Activated CD8-positive, alpha-beta memory T cell treated with anti-CD3 and anti-CD28 coated beads, Interleukin-2, amount 50 U/mL, for 4 hours (primary cell): ENCODE measurements around the gene TEKTIP1.

Source experiments
- DNase-seq: peaks from one replicate; pipeline ENCODE4 v3.0.0-alpha.2; 2020

The TEKTIP1 gene

DNA sequence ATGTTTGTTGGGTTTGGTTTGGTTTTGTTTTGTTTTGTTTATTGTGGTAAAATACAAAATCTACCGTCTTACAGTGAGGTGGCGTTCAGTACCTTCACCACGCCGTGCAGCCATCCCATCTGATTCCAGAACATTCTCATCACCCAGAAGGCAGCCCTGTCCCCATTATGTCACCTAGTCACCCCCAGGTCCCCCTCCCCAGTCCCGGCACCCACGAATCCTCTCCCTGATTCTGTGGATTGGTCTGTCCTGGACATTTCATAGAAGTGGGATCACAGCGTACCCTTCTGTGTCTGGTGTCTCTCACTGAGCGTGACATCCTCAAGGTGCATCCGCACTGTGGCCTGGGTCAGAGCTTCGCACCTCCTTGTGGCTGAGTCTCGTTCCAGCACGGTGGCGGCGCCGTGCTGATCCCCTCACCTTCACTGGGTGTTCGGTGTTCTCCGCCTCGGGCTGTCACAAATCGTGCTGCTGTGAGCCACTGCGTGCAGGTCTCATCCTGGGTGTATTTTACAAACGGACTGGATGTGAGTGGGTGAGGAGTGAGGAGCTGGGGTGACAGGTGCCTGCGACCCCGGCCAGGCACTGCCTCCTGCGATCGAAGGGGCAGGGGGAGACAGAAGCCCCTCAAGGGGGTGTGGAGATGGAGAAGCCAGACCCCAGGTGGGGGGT, 580 bp upstream of the TEKTIP1 start:
- no peak for DNase-seq

DNA sequence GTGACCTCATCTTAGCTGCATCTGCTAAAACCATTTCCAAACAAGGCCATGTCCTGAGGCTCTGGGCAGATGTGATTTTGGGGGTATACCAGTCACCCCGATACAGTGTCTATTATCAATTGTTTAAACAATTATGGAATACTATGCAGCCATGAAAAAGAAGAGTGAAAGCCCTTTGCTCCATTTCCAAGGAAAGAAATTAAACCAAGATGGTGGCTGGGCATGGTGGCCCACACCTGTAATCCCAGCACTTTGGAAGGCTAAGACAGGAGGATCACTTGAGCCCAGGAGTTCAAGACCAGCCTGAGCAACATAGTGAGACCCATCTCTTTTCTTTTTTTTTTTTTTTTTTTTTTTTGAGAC, 763 bp downstream of the TEKTIP1 start:
- DNase-seq, result no peak

DNA sequence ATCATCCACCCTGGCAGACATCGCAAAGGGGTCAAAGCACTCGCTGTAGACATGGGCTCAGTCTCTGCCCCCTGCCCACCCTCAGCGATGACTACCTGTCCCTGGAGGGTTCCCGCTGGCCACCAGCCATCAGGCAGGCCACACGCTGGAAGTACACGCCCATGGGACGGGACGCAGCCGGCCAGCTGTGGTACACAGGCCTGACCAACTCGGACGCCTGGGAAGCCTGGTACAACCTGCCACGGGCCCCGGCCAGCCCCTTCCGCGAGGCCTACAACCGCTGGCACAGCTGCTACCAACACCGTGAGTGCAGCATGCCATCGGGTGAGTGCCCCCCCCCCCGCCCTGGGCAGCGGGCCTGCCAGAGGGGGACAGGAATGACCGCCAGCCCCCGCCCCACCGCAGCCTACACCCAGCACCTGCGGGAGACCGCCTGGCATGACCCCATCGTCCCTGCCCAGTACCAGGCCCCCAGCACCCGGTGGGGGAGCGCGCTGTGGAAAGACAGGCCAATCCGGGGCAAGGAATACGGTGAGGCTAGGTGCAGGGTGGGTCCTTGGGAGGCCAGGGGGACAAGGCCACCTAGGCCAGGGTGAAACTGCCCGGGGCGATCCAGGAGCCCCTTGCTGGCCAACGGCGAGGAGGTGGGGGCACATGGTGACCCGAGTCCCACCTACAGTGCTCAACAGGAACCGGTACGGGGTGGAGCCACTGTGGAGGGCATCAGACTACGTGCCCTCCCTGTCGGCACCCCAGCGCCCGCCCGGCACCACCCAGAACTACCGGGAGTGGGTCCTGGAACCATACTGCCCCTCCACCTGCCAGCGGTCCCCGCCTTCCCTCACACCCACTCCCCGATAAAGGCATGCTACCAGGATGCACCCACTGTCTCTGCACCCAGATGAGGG, 4.4 kb downstream of the TEKTIP1 start:
- DNase-seq, result no peak

DNA sequence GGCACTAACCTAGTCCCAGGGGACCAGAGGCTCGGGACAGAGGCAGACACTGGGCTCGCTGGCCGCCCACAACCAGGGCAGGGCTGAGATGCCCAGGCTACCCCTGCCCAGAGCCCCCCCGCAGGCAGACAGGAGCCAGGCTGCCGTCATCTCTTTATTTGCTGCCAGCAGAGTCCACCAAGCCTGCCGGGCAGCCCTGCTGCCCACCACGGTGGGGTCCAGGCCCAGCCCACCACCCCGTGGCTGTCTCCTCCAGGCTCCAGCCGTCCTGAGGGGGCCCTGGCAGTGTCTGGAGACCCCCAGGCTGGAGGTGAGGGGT, 5.0 kb downstream of the TEKTIP1 start:
- no peak for DNase-seq

DNA sequence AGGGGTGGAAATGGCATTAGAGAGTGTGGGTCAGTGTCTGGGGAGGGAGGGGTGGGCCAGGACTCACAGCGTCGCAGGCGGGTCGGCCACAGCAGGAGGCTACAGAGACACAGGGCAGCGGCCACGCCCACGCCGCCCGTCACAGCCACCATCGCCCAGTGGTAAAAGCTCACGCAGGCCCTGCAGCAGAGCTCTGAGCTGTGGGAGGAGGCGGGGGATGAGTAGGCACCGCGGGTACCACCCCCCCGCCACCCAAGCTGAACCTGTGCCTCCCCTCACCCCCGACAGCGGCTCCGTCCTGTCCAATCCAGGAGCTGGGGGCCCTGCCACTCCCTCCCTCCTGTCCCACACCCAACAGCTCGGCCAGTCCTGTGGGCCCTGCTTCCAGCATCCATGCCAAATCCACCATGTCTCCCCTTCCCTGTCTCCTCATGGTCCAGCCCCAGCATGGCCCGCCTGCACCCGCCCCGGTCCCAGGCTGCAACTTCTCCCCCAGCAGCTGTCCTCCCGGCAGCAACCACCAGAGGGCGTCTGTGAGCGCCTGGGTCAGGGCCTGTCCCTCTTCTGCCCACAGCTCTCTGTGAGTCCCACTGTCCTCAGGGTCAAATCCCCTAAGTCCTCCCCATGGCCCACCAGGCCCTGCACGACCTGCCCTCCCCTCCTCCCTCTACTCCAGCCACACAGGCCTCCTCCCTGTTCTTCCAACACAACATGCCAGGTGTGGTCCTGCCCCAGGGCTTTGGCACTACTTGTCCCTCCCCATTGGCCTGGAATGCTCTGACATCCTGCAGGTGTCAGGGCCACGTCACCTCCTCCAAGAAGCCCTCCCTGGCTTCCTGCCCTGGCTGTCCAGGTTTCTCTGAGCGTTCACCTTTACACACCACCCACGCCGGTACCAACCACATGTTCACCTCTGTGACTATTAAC, 6.0 kb downstream of the TEKTIP1 start:
- peak; percentile 80 for DNase-seq

DNA sequence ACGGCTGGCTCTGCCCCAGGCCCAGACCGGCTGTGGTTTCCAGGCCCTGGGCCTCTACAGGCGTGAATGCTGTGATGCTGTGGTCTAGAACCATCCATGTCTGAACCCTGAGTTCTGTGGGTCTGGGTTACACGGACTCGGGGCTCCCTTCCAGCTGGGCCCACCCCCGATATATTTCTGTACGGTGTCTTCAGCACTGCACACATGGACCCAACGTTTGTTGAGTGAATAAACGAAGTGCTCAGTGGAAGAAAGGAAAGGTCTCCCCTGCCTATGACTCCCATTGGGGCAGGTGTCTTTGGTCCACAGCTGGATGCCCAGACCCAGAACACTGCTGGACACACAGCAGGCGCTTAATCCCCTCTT, 6.7 kb downstream of the TEKTIP1 start:
- no peak for DNase-seq

DNA sequence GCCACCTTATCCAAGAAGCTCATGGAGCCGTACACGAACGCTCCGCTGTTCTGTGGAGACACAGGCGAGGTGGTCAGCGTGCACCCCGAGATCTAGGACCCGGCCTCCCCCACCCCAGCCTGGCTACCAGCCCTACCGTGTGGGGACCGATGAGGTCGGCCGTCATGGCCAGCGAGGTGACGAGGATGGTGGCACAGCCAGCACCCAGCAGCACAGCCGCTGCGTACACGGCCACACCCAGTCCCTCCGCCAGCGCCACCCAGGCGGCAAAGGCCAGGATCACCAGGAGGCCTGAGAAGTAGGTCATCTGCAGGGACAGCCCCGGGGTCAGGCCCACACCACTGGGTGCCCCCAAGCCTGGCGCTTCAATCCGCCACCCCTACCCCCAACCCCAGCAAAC, 7.1 kb downstream of the TEKTIP1 start:
- DNase-seq, result no peak

DNA sequence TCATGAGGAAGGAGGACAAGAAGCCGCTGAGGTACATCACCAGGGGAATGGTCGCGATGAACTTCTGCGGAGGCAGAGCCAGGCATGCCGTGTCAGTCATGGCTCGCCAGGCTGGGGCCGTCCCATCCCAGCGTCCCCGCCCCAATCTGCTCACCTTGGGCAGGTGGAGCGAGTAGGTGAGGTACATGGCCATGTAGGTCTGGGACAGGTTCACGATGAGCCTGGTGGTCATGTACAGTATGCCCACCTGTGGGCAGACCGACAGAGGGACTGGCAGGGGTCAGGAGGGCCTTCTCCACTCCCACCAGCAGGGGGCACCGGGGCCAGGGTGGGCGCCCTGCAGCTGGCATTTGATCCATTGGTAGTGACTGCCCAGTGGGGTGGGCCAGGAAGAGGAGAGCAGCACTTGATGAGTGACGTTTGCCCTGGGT, 8.3 kb downstream of the TEKTIP1 start:
- DNase-seq, result peak; percentile 44

DNA sequence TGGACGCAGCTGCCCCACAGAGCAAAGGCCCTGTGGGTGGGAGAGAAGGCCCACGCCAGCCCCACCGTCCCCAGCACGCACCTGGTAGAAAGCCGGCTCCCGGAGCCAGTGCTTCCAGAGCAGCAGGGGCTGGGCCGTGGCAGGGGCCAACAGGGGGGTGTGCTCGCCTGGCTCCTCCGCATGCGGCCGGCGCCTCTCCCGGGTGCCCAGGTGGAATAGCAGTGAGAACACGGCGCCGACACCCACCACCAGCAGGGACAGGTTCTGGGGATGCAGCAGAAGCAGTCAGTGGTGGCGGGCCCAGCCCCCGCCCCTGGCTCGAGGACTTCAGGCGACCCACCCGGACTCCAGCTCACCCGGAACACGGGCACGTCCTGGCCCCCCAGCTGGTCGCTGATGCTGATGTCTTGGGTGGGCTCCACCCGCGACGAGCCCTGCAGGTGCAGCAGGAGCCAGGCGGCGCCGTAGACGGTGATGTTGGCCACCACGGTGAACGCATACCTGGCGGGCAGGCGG, 8.9 kb downstream of the TEKTIP1 start:
- DNase-seq, result no peak

DNA sequence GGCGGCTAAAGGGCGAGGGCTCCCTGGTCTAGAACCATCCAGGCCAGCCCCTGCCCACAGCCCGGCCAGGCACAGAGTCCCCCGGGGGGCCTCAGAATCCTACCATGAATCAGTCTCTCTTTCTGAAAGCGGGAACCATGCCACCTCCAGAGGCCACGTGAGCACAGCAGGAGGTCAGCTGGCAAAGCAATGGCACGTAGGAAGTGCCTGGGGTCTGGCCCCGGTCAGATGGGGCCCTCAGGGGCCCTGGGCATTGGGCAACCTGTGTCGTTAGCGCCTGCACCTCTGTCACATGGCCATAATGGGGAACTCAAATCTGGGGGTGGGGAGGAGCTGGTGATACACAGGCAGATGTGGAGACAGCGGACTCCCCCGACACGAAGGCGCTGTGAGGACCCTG, 9.6 kb downstream of the TEKTIP1 start:
- no peak for DNase-seq

DNA sequence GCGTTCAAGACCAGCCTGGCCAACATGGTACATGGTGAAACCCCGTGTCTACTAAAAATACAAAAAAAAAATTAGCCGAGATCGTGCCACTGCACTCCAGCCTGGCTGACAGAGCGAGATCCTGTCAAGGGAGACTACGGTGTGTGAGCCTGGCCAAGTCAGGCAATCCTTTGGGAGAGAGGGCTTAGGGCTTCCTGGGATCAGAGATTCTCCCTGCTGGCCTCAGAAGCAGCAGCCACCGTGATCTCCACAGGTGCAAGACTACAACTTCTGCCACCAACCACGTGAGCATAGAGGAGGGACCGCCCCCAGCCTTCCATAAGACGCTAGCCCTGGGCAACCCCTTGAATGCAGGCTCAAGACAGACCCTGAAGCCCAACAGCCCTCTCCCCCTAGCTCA, 10.8 kb downstream of the TEKTIP1 start:
- no peak for DNase-seq

DNA sequence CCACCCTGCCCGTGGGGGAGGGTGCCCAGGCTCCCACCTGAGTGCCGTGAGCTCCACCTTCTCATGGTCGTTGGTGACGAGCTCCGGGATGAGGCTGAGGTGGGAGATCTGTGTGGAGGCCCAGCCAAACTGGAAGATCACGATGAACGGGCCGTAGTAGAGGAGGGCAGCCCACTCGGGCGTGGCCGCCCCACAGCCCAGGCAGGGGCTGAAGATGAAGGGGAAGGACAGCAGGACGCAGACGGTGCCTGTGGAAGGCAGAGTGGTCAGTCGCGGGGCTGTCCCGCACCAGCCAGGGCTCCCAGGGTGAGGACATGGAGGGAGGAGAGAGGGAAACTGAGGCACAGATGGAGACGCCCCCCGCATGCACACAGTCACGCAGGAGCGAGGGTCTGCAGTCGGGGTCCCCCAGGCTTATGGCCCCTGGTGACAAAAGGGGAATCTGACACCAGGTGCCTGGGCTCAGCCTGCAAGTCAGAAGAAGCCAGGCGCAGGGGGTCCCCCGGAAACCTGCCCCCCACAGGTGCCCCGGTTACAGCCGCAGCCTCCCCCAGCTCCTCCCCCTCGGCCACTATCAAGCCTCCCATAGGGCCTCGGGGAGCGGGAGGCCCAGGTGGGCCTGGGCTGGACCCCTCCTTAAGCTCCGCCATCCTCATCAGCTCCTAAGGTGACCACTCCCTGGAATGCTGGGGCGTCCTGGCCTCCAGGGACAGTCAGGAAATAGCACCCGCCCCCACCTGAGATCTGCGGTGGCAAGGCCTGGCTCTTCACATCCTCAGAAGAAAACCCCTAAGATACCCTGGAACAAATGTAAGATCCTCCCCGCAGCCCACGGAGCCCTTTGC, 12.2 kb downstream of the TEKTIP1 start:
- DNase-seq, result no peak

DNA sequence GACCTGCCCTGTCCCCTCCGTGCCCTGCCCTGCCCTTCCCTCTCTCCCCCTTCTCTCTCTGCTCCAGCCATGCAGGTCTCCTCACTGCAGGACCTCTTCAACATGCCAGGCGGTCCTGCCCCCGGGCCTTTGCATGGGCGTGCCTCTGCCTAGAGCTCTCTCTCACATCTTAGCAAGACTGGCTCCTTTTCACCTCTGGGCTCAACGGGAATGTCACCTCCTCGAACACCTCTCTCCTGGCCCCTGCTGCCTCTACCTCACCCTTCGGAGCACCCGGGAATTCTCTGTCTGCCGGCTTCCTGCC, 12.8 kb downstream of the TEKTIP1 start:
- no peak for DNase-seq

DNA sequence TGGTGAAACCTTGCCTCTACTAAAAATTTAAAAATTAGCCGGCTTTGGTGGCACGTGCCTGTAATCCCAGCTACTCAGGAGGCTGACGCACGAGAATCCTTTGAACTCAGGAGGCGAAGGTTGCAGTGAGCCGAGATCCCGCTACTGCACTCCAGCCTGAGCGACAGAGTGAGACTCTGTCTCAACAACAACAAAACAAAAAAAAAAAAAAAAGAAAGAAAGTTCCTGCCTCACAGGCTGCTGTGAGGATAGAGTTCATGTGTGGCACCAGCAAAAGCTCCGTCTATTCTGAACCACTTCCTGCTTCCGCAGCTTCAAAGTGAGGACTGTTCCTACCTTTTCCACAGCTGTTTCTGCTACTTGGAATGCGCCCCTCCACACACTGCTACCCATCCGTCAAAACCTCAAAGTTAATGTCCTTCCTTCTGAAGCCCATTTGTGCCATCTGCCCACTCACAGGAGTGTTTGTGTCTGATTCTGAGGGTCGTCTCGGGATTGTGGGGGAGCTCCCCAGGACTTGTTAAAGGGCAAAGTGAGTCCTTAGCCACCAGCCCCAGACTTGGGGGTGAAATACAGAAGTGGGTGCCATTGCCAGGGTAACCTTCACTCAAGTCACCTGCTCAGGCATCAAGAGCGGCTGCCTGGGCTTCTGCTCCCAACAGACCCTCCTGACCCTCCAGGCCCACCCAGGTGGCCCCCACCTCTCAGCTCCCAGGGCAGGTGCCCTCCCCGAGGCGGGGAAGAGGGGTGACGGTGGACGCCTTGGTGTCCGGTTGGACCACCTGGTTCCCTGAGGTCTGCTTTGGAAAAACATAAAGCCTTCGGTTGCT, 15.5 kb downstream of the TEKTIP1 start:
- no peak for DNase-seq

DNA sequence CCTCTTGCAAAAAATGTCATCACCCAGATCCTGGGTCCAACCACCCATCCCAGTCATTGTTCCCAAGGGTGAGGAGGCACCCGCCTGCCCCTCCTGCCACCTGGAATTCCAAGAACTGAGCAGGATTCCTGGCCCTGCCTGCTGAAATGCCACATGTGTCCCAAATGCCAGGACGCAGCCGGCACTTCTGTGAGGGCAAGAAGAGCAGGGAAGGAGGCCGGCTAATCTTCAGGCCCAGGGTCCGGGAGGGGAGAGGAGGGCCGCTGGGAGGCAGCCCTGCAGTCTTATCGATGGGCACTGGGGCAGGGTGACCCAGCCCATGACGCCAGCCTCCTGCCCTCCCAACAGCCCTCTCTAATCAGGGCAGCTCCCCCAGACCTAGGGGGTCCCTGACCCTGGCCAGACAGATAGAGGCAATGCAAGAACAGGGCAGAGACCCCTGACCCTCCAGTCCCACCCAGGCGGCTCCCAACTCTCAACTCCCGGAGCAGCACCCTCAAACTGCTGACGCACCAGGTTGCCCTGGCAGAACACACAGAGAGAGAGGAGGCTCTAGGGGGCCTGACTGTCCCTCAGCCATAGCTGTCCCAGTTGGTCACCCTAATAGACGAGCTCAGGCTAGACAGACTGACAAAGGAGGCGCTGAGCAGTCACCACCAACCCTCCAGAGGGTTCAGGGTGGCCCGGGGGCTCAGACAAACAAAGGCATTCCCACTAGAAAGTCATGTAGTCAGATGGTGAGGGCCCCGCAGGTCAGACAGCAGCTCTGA, 16.9 kb downstream of the TEKTIP1 start:
- DNase-seq, result no peak

DNA sequence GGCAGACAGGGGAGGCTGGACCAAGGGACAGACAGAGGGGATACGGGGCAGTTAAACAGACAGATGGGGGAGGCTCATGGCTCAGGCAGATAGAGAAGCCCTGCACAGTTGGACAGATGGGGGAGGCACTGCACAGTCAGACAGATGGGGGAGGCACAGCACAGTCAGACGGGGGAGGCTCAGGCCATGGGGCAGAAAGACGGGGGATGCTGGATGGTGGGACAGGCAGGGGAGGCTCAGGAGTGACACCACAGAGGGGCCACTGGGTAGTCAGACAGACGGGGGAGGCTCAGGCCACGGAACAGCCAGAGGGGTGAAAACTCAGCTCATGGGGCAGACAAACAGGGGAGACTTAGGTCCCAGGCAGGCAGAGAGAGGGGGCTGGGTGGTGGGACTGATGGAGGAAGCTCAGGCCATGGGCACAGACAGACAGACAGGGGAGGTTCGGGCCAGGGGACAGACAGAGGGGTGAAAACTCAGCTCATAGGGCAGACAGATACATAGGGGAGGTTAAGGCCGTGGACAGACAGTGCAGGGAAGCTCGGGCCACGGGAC, 17.5 kb downstream of the TEKTIP1 start:
- no peak for DNase-seq

DNA sequence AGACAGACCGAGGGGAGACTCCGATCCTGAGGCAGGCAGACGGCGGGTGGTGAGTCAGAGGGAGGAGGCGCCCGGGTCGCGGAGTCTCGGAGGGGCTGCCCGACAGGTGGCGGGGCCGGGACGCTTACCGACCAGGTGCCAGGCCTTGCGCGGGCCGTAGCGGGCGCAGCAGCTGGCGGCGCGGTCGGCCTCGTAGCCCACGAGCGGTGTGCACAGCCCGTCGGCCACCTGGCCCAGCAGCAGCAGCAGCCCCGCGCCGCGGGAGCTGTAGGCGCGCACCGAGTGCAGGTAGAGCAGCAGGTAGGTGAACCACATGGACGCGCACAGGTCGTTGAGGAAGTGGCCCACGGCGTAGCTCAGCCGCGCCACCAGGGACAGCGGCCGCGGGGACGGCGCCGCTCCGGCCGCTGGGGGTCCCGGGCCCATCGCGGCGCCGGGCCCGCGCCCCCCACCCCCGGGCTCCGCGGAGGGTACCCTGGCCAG, 18.0 kb downstream of the TEKTIP1 start:
- peak; percentile 80 for DNase-seq

DNA sequence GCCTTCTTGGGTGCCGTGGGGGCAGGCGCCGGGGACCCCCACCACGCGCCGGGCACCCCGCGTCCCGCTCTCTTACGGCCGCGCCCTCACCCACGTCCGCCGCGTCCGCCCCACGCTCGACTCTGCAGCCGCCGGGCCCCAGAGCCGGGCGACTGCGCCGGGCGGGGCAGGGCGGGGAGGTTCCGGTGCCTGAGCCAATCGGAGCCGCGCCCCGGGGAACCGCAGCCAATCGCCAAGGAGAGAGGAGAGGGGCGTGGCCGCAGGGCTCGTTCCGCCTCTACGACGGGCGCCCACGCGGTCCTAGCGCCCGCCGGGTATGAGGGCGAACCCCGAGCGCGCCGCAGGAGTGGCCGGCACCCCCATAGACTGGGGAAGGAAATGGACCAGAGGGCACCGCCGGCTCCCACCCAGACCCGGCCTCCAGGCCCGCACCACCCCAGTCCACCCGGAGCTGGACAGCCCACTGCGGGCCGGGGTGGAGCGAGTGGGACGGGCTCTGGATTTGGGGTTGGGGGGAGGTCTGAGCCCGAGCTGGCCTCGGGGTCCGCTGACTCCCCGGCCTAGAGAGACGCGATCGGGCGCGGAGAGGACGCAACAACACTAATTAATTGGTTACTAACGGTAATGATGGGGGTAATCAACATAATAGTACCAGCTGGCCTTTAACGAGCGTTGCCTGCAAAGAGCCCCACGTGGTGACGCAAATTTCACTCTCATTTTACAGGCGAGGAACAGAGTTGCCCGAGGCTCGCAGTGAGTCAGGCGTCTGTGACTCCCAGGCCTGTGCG, 18.7 kb downstream of the TEKTIP1 start, which contains the start of gene MFSD12:
TSS of gene MFSD12 (minus strand) at position 126 of the 788 bp plus-strand sequence. CDS start 183 bp downstream, outside the sequence.
- DNase-seq, result peak; percentile 95
